NCI-H2029 (cell line): ENCODE measurements around the gene NFKBIZ.
A peak's percentile ranks its signal among the peaks of the same experiment; 100 is the strongest.
"Not testable (repeated sequence)": the region's sequence is repeated elsewhere in the genome, so short reads cannot be mapped to it uniquely, and the experiment has no call there.

Experiments
- DNase-seq: peaks from one replicate; lab custom pipeline; 2025; lab: John Stamatoyannopoulos, UW

Gene NFKBIZ

DNA sequence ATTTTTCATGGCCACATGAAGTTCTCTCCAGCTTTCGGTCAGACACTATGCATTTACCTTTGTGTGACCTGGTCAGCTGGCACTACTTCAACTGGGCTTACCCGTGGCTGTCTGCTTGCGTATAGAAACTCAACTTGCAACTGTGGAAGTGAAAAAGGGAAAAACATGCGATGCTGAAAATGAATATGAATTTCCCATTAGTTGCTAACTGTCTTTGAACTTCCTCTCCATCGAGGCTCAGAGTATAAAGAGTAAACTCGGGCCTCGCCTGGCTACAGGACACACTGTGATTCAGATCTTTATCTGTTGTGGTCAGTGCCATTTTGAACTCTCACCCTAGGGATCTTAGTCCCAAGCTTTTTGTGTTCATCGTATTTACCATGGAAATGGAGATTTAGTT is 26.8 kb downstream of the NFKBIZ start:
- DNase-seq, result no peak

DNA sequence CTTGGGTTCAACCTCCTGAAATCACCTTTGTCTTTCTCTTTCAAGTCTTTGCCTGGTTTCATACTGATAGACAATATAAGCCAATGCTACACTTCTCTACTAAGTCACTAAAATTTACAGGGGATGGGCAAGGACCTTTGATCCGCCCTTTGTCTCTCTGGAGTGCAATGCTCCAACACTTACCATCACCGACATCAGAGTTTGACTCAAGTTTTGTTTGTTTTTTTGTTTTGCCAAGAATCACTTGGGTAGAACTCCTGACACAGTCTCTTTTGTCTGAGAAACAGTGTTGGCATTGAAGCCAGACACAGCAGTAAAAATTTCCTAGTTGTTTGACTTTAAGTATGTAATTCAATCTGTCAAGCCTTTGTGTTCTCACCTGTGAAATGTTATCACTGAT is 29.3 kb downstream of the NFKBIZ start:
- DNase-seq, result peak; percentile 57

GRCh38 chr3:101879102-101879501 is 29.8 kb downstream of the NFKBIZ start:
- DNase-seq, result peak; percentile 57

DNA sequence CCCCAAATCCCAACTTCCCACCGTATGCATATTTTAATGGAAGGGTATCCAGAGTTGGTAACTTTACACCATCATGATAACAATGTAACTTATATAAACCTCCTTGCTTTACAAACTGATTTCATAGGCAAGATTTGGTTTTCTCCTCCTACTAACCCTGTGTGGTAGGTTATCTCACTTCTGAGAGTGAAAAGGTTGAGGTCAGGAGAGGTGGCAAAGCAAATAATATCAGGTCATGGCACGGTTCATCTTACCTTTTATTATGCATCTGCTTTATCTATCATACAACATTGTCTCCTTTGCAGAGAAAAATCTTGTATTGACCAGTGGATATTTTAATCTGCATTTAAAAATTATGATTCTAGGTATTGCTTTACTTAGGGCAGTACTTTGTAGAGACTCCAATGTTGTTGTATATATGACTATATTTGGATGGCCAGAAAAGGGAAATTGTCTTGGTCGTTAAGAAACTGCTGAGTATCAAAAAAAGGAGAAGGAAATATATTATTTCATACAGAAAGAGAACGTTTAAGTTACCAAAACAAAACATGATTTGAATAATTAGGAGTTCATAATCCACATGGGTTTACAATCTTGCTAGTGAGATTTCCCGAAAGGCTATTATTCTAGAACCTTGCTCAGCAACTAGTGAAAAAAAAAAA is 30.4 kb downstream of the NFKBIZ start:
- DNase-seq, result no peak

GRCh38 chr3:101884776-101885175 is 35.5 kb downstream of the NFKBIZ start:
- no peak for DNase-seq

GRCh38 chr3:101885584-101885983 is 36.3 kb downstream of the NFKBIZ start:
- not testable (repeated sequence) for DNase-seq

GRCh38 chr3:101886626-101887025 is 37.3 kb downstream of the NFKBIZ start:
- no peak for DNase-seq

DNA sequence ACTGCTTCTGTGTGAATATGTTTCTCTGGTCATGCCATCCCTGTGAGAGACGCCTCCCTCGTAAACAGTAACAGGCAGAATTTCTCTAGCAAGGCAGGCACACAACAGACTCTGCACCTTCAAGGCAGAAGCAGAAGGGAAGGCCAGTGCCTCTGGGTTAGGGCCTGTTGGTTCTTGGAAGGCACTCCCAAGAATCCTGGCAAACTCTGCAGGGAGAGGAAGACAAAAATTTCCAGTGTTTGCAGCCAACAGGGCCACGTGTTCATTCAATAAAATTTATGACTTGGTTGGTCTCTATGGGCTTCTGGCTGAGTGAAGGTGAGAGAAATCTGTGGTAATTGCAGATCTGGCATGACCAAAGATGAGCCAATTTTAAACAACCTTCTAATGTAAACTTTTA is 39.3 kb downstream of the NFKBIZ start:
- no peak for DNase-seq

GRCh38 chr3:101890716-101891115 is 41.4 kb downstream of the NFKBIZ start:
- no peak for DNase-seq

DNA sequence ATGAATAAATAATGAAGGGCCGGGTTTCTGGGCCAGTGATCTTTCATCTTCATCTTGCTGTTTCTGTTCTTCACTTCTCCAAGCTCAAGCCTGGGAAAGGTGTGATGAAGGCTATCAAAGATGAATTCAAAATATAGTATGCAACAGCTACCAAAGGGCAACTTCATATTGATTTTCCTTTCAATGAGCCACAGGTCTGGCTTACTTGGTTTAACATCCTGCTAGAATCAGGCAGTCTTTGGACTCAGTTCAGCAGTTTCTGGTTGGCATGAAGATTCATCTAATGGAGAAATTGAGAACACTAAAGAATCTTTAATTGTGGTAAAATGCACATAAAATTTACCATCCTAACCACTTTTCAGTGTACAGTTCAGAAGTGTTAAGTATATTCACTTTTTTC is 43.3 kb downstream of the NFKBIZ start:
- no peak for DNase-seq

DNA sequence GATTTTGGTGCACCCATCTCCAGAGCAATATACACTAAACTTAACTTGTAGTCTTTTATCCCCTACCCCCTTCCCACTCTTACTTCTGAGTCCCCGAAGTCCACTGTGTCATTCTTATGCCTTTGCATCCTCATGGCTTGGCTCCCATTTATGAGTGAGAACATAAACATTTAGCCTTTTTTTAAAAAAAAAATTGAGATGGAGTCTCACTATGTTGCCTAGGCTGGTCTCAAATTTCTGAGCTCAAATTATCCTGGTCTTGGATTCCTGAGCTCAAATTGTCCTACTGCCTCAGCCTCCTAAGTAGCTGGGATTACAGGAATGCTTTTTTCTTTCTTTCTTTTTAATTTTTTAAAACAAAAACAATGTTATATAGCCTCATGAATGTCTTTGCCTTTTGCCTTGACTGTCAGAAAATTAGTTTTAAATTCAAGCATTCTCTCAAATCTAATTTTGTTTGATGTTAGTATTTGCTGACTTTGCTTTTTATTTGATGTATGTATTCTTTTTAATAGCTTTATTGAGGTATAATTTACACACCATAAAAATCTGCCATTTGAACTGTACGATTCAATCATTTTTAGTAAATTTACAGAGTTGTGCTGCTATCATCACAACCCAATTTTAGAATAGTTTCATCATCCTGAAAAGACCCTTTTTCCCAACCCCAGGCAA is 46.9 kb downstream of the NFKBIZ start:
- DNase-seq, result no peak

- no peak for DNase-seq
Measured at GRCh38 chr3:101897013-101897412, 47.7 kb downstream of the NFKBIZ start.

DNA sequence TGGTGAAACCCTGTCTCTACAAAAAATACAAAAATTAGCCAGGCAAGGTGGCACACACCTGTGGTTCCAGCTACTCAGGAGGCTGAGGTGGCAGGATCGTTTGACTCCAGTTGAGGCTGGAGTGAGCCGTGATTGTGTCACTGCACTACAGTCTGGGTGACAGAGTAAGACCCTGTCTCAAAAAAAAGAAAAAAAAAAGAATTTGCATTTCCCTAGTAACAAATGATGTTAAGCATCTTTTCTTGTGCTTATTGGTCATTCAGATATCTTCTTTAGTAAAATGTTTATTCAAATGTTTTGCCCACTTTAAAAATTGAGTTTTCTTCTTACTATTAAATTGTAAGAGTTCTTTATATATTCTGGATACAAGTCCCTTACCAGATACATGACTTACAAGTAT is 48.7 kb downstream of the NFKBIZ start:
- no peak for DNase-seq

GRCh38 chr3:101898752-101899169 is 49.4 kb downstream of the NFKBIZ start:
- DNase-seq, result no peak

DNA sequence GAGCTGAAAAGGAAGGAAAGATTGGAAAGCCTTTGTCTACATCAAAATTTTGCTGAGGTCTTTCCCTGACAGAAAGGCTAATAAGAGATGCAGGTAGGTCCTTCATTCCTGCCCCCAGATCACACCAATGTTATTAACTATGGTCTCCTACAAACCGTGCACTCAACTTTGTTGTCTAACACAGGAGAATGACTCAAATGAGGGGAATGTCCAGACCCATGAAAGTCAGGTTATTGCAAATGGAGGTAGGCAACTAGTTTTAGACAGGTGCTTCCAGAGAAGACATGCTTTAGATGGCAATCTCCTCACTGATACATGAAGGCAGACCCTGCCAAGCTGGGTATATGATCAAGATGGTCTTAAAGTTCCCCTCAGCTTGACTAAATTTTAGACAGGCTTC is 51.0 kb downstream of the NFKBIZ start:
- DNase-seq, result no peak

- no peak for DNase-seq
Measured at GRCh38 chr3:101900736-101901135, 51.4 kb downstream of the NFKBIZ start.

DNA sequence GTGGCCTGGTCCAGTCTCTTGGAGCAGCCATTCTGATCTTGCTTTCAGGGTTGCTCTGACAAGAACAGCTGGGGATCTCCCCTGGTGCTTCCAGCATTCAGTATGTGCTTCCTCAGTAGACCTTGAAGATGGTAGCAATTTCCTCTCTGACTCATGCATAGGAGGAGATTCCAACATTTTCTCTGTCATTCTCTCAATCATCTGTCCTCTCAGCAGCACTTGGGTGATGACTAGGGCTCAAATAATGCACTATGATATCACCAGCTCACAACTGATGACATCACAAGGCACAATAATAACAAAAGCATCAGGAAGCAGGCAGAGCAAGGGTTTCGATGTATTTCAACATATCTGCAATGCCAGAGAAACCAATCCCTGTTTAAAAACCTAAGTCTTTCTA is 52.7 kb downstream of the NFKBIZ start:
- no peak for DNase-seq

- DNase-seq, result no peak
Measured at GRCh38 chr3:101903451-101903871, 54.1 kb downstream of the NFKBIZ start.

- DNase-seq, result not testable (repeated sequence)
Measured at GRCh38 chr3:101905573-101905972, 56.3 kb downstream of the NFKBIZ start.
